ENCODE results near the gene CXorf38. TPM values are rescaled to one million over a fixed set of nuclear protein-coding genes. Genes with fewer than 3 reads are reported as not detected.

Gene CXorf38
- polyA plus RNA-seq, 3 donors, result 35.1 to 51.2 (median 39.5) TPM

DNA sequence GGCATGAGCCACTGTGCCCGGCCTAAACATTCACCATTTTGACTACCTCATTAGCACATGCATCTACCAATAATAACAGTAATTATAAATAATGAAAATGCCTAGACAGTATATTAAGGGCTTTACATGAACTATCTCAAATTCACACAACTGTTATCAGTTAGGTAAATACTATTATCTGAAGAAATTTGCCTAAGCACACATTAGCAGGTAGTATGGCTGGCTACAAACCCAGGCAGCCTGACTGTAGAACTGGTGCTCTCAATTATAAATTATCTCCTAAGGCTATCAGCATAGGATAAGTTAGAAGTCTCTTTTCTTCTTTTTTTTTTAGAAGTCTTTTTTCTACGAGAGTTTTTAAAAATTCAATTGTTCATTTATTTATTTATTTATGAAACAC is 14.1 kb upstream of the CXorf38 start:
- no peak overlapping the region for H3K4me3 ChIP-seq (replicated peaks in 1 of 3; ENCODE audit: low read depth in 2 of 3, low read length in 3 of 3)
- H3K27ac ChIP-seq (ENCODE audit: low read depth in 1 of 2, low read length in 2 of 2), result no peak overlapping the region
- no peak overlapping the region for H3K4me2 ChIP-seq (replicated peaks; ENCODE audit: extremely low read depth, low read length, poor library complexity, severe bottlenecking)
- Mint-ChIP-seq H3K9me3 (peaks cover 0 to 4% (median 0%) of the 10 kb centered on the region in 7 donors), H3K4me1 (no peaks in the 10 kb centered on the region), H3K27me3 (ENCODE audit: low read depth in 3 of 3) (peaks cover 0 to 33% (median 0%) of the 10 kb centered on the region in 3 donors), H3K27ac (no peak overlapping the region), H3K36me3 (peaks cover 57 to 81% of the 10 kb centered on the region in 2 donors), H3K4me3 (no peak overlapping the region)
- H2AFZ ChIP-seq (ENCODE audit: insufficient read depth, low read depth, low read length, poor library complexity, severe bottlenecking), result no peak overlapping the region
- intact Hi-C loops (cut with micrococcal nuclease), result no loop called here
- H3K4me1 ChIP-seq (ENCODE audit: control insufficient read depth in 1 of 2, insufficient read depth in 2 of 2, low read length in 2 of 2), result no peaks in the 10 kb centered on the region
- no peaks in the 10 kb centered on the region for H4K20me1 ChIP-seq (ENCODE audit: insufficient read depth, low read length)
- H3K79me2 ChIP-seq (ENCODE audit: insufficient read depth, low read length), result no peaks in the 10 kb centered on the region
- no CpG with 5 or more reads among the region's 2 CpGs for WGBS (ENCODE audit: insufficient coverage)
- no peak for TF ChIP-seq CTCF (IDR thresholded peaks at IDR 0.05)
- H3K9me3 ChIP-seq (replicated peaks in 1 of 2; ENCODE audit: control insufficient read depth in 1 of 2, insufficient read depth in 1 of 2, low read length in 2 of 2), result no peaks in the 10 kb centered on the region
- peaks cover 65 to 90% of the 10 kb centered on the region in 2 donors for H3K36me3 ChIP-seq (replicated peaks in 1 of 2; ENCODE audit: control insufficient read depth in 1 of 2, insufficient read depth in 2 of 2, low read length in 2 of 2)
- H3K27me3 ChIP-seq (ENCODE audit: control insufficient read depth in 2 of 2, insufficient read depth in 2 of 2, low read length in 2 of 2), result peaks cover 0 to 14% of the 10 kb centered on the region in 2 donors
- DNase-seq, result no peak
- no peak overlapping the region for H3K9ac ChIP-seq (ENCODE audit: insufficient read depth, low read length, poor library complexity, severe bottlenecking)

GRCh38 chrX:40660381-40660780 is 13.0 kb upstream of the CXorf38 start:
- peaks cover 0 to 21% of the 10 kb centered on the region in 2 donors for H3K27me3 ChIP-seq (ENCODE audit: control insufficient read depth in 2 of 2, insufficient read depth in 2 of 2, low read length in 2 of 2)
- no peak overlapping the region for H2AFZ ChIP-seq (ENCODE audit: insufficient read depth, low read depth, low read length, poor library complexity, severe bottlenecking)
- H3K9me3 Mint-ChIP-seq, result no peaks in the 10 kb centered on the region
- no peaks in the 10 kb centered on the region for H3K79me2 ChIP-seq (ENCODE audit: insufficient read depth, low read length)
- no peak overlapping the region for H3K9ac ChIP-seq (ENCODE audit: insufficient read depth, low read length, poor library complexity, severe bottlenecking)
- intact Hi-C loops (cut with micrococcal nuclease), result no loop called here
- H3K27ac ChIP-seq (ENCODE audit: low read depth in 1 of 2, low read length in 2 of 2), result no peak overlapping the region
- peaks cover 57 to 87% of the 10 kb centered on the region in 2 donors for H3K36me3 ChIP-seq (replicated peaks in 1 of 2; ENCODE audit: control insufficient read depth in 1 of 2, insufficient read depth in 2 of 2, low read length in 2 of 2)
- no peaks in the 10 kb centered on the region for H3K4me1 ChIP-seq (ENCODE audit: control insufficient read depth in 1 of 2, insufficient read depth in 2 of 2, low read length in 2 of 2)
- no CpG with 5 or more reads among the region's 5 CpGs for WGBS (ENCODE audit: insufficient coverage)
- H3K9me3 ChIP-seq (replicated peaks in 1 of 2; ENCODE audit: control insufficient read depth in 1 of 2, insufficient read depth in 1 of 2, low read length in 2 of 2), result no peaks in the 10 kb centered on the region
- H3K36me3 Mint-ChIP-seq, result peaks cover 55 to 80% of the 10 kb centered on the region in 2 donors
- H3K4me2 ChIP-seq (replicated peaks; ENCODE audit: extremely low read depth, low read length, poor library complexity, severe bottlenecking), result no peak overlapping the region
- no peak overlapping the region for H3K4me3 Mint-ChIP-seq
- no peak for DNase-seq
- no peak overlapping the region for H3K27ac Mint-ChIP-seq
- no peaks in the 10 kb centered on the region for H4K20me1 ChIP-seq (ENCODE audit: insufficient read depth, low read length)
- H3K27me3 Mint-ChIP-seq (ENCODE audit: low read depth in 3 of 3), result peaks cover 0 to 37% (median 0%) of the 10 kb centered on the region in 3 donors
- no peaks in the 10 kb centered on the region for H3K4me1 Mint-ChIP-seq
- no peak overlapping the region for H3K4me3 ChIP-seq (replicated peaks in 1 of 3; ENCODE audit: low read depth in 2 of 3, low read length in 3 of 3)
- no peak for TF ChIP-seq CTCF (IDR thresholded peaks at IDR 0.05)
